Measurements from ENCODE around the gene WDR76.
"Not testable (repeated sequence)": the region's sequence is repeated elsewhere in the genome, so short reads cannot be mapped to it uniquely, and the experiment has no call there.

WDR76 gene

DNA sequence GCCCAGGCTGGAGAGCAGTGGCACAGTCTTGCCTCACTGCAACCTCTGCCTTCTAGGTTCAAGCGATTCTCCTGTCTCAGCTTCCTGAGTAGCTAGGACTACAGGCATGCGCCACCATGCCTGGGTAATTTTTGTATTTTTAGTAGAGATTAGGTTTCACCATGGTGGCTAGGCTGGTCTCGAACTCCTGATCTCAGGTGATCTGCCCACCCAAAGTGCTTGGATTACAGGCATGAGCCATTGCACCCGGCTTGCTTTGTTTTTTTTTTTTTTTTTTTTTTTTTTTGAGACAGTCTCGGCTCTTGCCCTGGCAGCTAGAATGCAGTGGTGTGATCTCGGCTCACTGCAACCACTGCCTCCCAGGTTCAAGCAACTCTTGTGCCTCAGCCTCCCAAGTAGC is 5.7 kb downstream of the WDR76 start:
- H3K9me3 Mint-ChIP-seq; H3K4me3 Mint-ChIP-seq; H3K27ac Mint-ChIP-seq; H3K27me3 Mint-ChIP-seq (ENCODE audit: low read depth): not testable (repeated sequence)
- H3K4me1 Mint-ChIP-seq (ENCODE audit: low read depth), result peaks cover 33% of the 10 kb centered on the region
- peaks cover 42% of the 10 kb centered on the region for H3K36me3 Mint-ChIP-seq (ENCODE audit: low read depth)

DNA sequence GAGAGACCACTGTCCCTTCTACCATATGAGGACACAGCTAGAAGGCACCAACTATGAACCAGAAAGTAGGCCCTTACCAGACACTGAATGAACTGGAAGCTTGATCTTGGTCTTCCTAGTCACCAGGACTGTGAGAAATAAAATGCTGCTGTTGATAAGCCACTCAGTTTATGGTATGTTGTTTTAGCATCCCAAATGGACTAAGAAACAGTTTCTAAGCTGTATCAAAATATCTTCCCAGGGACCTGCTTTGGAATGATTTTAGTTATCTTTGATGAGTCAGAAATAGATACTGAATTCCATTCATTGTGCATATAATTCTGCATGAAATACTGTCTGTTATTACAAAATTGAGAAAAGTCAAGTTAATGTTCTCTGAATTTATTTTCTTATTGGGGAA is 18.6 kb downstream of the WDR76 start:
- H3K9me3 Mint-ChIP-seq, result no peaks in the 10 kb centered on the region
- no peaks in the 10 kb centered on the region for H3K27me3 Mint-ChIP-seq (ENCODE audit: low read depth)
- H3K4me3 Mint-ChIP-seq, result no peak overlapping the region
- H3K4me1 Mint-ChIP-seq (ENCODE audit: low read depth), result peaks cover 2% of the 10 kb centered on the region
- H3K36me3 Mint-ChIP-seq (ENCODE audit: low read depth), result peaks cover 28% of the 10 kb centered on the region
- no peak overlapping the region for H3K27ac Mint-ChIP-seq

- no peak overlapping the region for H3K27ac Mint-ChIP-seq
- no peak overlapping the region for H3K4me3 Mint-ChIP-seq
- H3K4me1 Mint-ChIP-seq (ENCODE audit: low read depth), result no peaks in the 10 kb centered on the region
- H3K9me3 Mint-ChIP-seq, result no peaks in the 10 kb centered on the region
- H3K27me3 Mint-ChIP-seq (ENCODE audit: low read depth), result no peaks in the 10 kb centered on the region
- peaks cover 33% of the 10 kb centered on the region for H3K36me3 Mint-ChIP-seq (ENCODE audit: low read depth)
These were observed 24.4 kb downstream of the WDR76 start for GRCh38 chr15:43851251-43851650.

GRCh38 chr15:43852607-43853006 is 25.8 kb downstream of the WDR76 start:
- H3K27me3 Mint-ChIP-seq (ENCODE audit: low read depth), result no peaks in the 10 kb centered on the region
- peaks cover 37% of the 10 kb centered on the region for H3K36me3 Mint-ChIP-seq (ENCODE audit: low read depth)

DNA sequence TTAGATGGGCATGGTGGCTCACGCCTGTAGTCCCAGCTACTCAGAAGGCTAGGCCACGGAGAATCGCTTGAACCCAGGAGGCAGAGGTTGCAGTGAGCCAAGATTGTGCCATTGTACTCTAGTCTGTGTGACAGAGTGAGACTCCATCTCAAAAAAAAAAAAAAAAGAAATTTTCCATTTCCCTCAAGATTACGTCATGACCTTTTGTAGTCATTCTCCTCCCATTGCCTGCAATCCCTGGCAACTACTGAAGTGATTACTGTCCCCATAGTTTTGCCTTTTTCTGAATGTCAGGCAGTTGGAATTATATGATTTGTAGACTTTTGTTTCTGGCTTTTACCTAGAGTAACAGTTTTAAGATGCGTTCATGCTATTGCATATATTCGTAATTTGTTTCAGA is 28.0 kb downstream of the WDR76 start:
- H3K4me3 Mint-ChIP-seq, result no peak overlapping the region
- H3K36me3 Mint-ChIP-seq (ENCODE audit: low read depth), result peaks cover 49% of the 10 kb centered on the region
- H3K9me3 Mint-ChIP-seq, result no peaks in the 10 kb centered on the region
- no peaks in the 10 kb centered on the region for H3K27me3 Mint-ChIP-seq (ENCODE audit: low read depth)
- no peak overlapping the region for H3K27ac Mint-ChIP-seq
- no peaks in the 10 kb centered on the region for H3K4me1 Mint-ChIP-seq (ENCODE audit: low read depth)

More at GRCh38 chr15:43852607-43853006, 25.8 kb downstream of the WDR76 start:
- Mint-ChIP-seq H3K27ac (no peak overlapping the region), H3K4me1 (ENCODE audit: low read depth) (no peaks in the 10 kb centered on the region), H3K9me3 (no peaks in the 10 kb centered on the region), H3K4me3 (no peak overlapping the region)

GRCh38 chr15:43859546-43859945 is 32.7 kb downstream of the WDR76 start:
- Mint-ChIP-seq H3K4me1 (ENCODE audit: low read depth) (no peaks in the 10 kb centered on the region), H3K36me3 (ENCODE audit: low read depth) (peaks cover 41% of the 10 kb centered on the region), H3K27ac (no peak overlapping the region), H3K4me3 (no peak overlapping the region), H3K9me3 (no peaks in the 10 kb centered on the region), H3K27me3 (ENCODE audit: low read depth) (no peaks in the 10 kb centered on the region)

DNA sequence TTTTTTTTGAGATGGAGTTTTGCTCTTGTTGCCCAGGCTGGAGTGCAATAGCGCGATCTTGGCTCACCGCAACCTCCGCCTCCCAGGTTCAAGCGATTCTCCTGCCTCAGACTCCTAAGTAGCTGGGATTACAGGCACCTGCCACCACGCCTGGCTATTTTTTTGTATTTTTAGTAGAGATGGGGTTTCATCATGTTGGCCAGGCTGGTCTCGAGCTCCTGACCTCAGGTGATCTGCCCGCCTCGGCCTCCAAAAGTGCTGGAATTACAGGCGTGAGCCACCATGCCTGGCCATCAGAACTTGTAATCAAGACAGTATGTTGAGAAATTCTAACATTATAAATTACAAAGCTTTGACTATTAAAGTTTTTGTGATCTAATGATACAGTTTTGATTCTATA is 39.8 kb downstream of the WDR76 start:
- H3K27ac Mint-ChIP-seq; H3K27me3 Mint-ChIP-seq (ENCODE audit: low read depth); H3K4me1 Mint-ChIP-seq (ENCODE audit: low read depth); H3K4me3 Mint-ChIP-seq; H3K9me3 Mint-ChIP-seq: not testable (repeated sequence)
- H3K36me3 Mint-ChIP-seq (ENCODE audit: low read depth), result peaks cover 14% of the 10 kb centered on the region

- peaks cover 18% of the 10 kb centered on the region for H3K36me3 Mint-ChIP-seq (ENCODE audit: low read depth)
- H3K4me3 Mint-ChIP-seq, result no peak overlapping the region
- no peaks in the 10 kb centered on the region for H3K9me3 Mint-ChIP-seq
These were observed 40.3 kb downstream of the WDR76 start for GRCh38 chr15:43867096-43867495.

GRCh38 chr15:43868406-43868805 is 41.6 kb downstream of the WDR76 start:
- Mint-ChIP-seq H3K4me3 (no peak overlapping the region), H3K36me3 (ENCODE audit: low read depth) (peaks cover 20% of the 10 kb centered on the region), H3K4me1 (ENCODE audit: low read depth) (peaks cover 4% of the 10 kb centered on the region), H3K27me3 (ENCODE audit: low read depth) (no peaks in the 10 kb centered on the region), H3K27ac (no peak overlapping the region), H3K9me3 (no peaks in the 10 kb centered on the region)

More at GRCh38 chr15:43867096-43867495, 40.3 kb downstream of the WDR76 start:
- Mint-ChIP-seq H3K27me3 (ENCODE audit: low read depth) (no peaks in the 10 kb centered on the region), H3K27ac (no peak overlapping the region), H3K4me1 (ENCODE audit: low read depth) (peaks cover 2% of the 10 kb centered on the region)

GRCh38 chr15:43871835-43872234 is 45.0 kb downstream of the WDR76 start:
- Mint-ChIP-seq H3K4me3 (no peak overlapping the region), H3K4me1 (ENCODE audit: low read depth) (peaks cover 4% of the 10 kb centered on the region), H3K9me3 (no peaks in the 10 kb centered on the region), H3K27ac (no peak overlapping the region), H3K36me3 (ENCODE audit: low read depth) (peaks cover 23% of the 10 kb centered on the region), H3K27me3 (ENCODE audit: low read depth) (no peaks in the 10 kb centered on the region)

GRCh38 chr15:43872416-43873020 is 45.7 kb downstream of the WDR76 start:
- peaks cover 3% of the 10 kb centered on the region for H3K4me1 Mint-ChIP-seq (ENCODE audit: low read depth)
- no peaks in the 10 kb centered on the region for H3K9me3 Mint-ChIP-seq
- H3K27ac Mint-ChIP-seq, result no peak overlapping the region
- peaks cover 18% of the 10 kb centered on the region for H3K36me3 Mint-ChIP-seq (ENCODE audit: low read depth)
- no peaks in the 10 kb centered on the region for H3K27me3 Mint-ChIP-seq (ENCODE audit: low read depth)
- H3K4me3 Mint-ChIP-seq, result no peak overlapping the region

- Mint-ChIP-seq H3K27ac (no peak overlapping the region), H3K4me3 (no peak overlapping the region), H3K27me3 (ENCODE audit: low read depth) (no peaks in the 10 kb centered on the region), H3K9me3 (no peaks in the 10 kb centered on the region), H3K4me1 (ENCODE audit: low read depth) (peaks cover 2% of the 10 kb centered on the region), H3K36me3 (ENCODE audit: low read depth) (peaks cover 18% of the 10 kb centered on the region)
These were observed 46.8 kb downstream of the WDR76 start for GRCh38 chr15:43873651-43874050.

DNA sequence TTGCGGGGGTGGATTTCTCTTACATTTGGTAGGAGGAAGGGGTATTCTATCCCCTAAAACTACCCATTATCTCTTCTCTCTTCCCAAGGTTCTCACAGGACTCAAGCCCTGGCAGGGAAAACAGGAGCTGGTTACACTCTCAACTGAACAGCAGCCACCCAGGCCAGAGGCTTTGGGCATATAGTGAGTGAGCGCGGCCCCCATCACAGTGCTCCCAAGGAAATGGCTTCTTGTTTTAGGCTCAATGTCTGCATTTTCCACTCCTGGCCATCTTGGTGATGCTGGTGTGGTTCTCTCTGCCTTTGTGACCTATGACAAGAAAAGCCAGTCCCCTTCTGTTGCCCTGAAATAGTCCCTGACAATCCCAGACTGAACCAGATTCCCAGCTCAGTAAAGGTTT is 50.1 kb downstream of the WDR76 start:
- Mint-ChIP-seq H3K4me3 (no peak overlapping the region), H3K4me1 (ENCODE audit: low read depth) (peaks cover 2% of the 10 kb centered on the region), H3K27me3 (ENCODE audit: low read depth) (no peaks in the 10 kb centered on the region), H3K36me3 (ENCODE audit: low read depth) (peaks cover 22% of the 10 kb centered on the region), H3K27ac (no peak overlapping the region), H3K9me3 (no peaks in the 10 kb centered on the region)

DNA sequence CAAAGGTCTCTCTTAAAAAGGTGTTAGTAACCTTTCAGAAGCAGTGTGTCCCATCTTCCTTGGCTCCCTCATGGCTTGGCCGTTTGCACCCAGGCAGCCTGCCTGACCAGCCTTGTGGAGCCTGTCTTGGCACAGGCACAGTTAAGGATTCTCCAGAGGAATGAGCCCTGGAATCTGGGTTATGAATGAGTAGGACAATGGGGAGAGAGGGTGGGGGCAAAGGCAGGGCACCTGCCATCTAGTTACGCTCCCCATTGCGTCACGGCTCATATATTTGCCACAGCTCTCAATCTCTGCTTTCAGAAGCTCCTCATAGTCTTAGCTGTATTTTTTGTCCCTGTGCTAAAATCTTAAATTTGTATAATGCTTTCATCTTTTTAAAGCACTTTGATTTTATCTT is 50.6 kb downstream of the WDR76 start:
- Mint-ChIP-seq H3K27me3 (ENCODE audit: low read depth) (no peaks in the 10 kb centered on the region), H3K9me3 (no peaks in the 10 kb centered on the region), H3K36me3 (ENCODE audit: low read depth) (peaks cover 21% of the 10 kb centered on the region), H3K27ac (no peak overlapping the region), H3K4me1 (ENCODE audit: low read depth) (peaks cover 3% of the 10 kb centered on the region), H3K4me3 (no peak overlapping the region)

DNA sequence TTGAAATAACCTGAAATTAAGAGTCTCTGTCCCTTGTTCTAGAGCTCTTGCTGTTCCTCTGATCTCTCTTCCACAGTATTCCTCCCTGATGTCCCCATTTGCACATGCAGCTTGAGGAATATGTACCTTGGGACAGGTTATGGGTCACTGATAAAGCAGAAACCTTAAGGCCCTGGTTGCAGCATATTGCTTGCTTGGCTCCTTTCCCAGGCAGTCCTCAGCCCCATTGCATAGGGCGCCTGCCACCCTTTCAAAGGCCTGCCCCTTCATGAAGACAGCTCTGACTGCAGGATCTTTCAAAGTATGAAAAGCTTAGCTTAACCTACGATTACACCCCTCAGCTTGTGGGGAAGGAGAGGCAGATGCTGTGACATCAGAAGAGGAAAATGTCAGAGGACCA is 51.6 kb downstream of the WDR76 start:
- H3K9me3 Mint-ChIP-seq, result no peaks in the 10 kb centered on the region
- H3K36me3 Mint-ChIP-seq (ENCODE audit: low read depth), result peaks cover 23% of the 10 kb centered on the region
- H3K4me3 Mint-ChIP-seq, result no peak overlapping the region
- no peak overlapping the region for H3K27ac Mint-ChIP-seq
- peaks cover 2% of the 10 kb centered on the region for H3K4me1 Mint-ChIP-seq (ENCODE audit: low read depth)
- H3K27me3 Mint-ChIP-seq (ENCODE audit: low read depth), result no peaks in the 10 kb centered on the region
